GM18517 (cell line): ENCODE data around the gene PRR5L.

ENCODE experiments used
- ATAC-seq: cut with Tn5 transposase; IDR thresholded peaks from one replicate; pipeline ENCODE4 v1.9.1; 2021; ENCODE audit warnings: mild to moderate bottlenecking, moderate library complexity; ENCODE audit not compliant: unreplicated experiment

The PRR5L gene

GRCh38 chr11:36427079-36427478 lies 131.0 kb downstream of the PRR5L start:
- no peak for ATAC-seq

- ATAC-seq: no peak
Observed at GRCh38 chr11:36427876-36428275, 131.8 kb downstream of the PRR5L start.

- no peak for ATAC-seq
Observed at GRCh38 chr11:36431429-36432092, 135.5 kb downstream of the PRR5L start.

- ATAC-seq: no peak
Observed at GRCh38 chr11:36432093-36432469, 136.0 kb downstream of the PRR5L start.

- no peak for ATAC-seq
Observed at GRCh38 chr11:36432738-36433137, 136.7 kb downstream of the PRR5L start.

GRCh38 chr11:36436064-36436463 lies 140.0 kb downstream of the PRR5L start:
- no peak for ATAC-seq

GRCh38 chr11:36436589-36436988 lies 140.5 kb downstream of the PRR5L start:
- ATAC-seq: no peak

GRCh38 chr11:36437413-36437812 lies 141.3 kb downstream of the PRR5L start:
- ATAC-seq: no peak

- ATAC-seq: no peak
Observed at GRCh38 chr11:36438126-36438525, 142.0 kb downstream of the PRR5L start.

- ATAC-seq: peak; percentile 71
Observed at GRCh38 chr11:36441610-36442208, 145.6 kb downstream of the PRR5L start.

GRCh38 chr11:36443661-36444060 lies 147.6 kb downstream of the PRR5L start:
- no peak for ATAC-seq

GRCh38 chr11:36446135-36446534 lies 150.0 kb downstream of the PRR5L start:
- no peak for ATAC-seq

GRCh38 chr11:36447514-36447913 lies 151.4 kb downstream of the PRR5L start:
- no peak for ATAC-seq

GRCh38 chr11:36447947-36448346 lies 151.9 kb downstream of the PRR5L start:
- no peak for ATAC-seq

GRCh38 chr11:36449561-36450096 lies 153.5 kb downstream of the PRR5L start:
- ATAC-seq: peak; percentile 14

GRCh38 chr11:36450110-36450572 lies 154.1 kb downstream of the PRR5L start:
- peak; percentile 63 for ATAC-seq

GRCh38 chr11:36451045-36451444 lies 155.0 kb downstream of the PRR5L start:
- ATAC-seq: no peak

GRCh38 chr11:36451681-36452080 lies 155.6 kb downstream of the PRR5L start:
- ATAC-seq: no peak

GRCh38 chr11:36452236-36452940 lies 156.3 kb downstream of the PRR5L start:
- ATAC-seq: no peak

- no peak for ATAC-seq
Observed at GRCh38 chr11:36452961-36453360, 156.9 kb downstream of the PRR5L start.

- ATAC-seq: no peak
Observed at GRCh38 chr11:36453678-36454077, 157.6 kb downstream of the PRR5L start.

GRCh38 chr11:36454551-36454940 lies 158.5 kb downstream of the PRR5L start:
- no peak for ATAC-seq
